HL-60 (cell line): ENCODE results near the gene ANKRD39.

Experiments used
- CTCF ChIP-seq: IDR thresholded peaks from one replicate; pipeline ENCODE4 v1.5.1; 2011; ENCODE audit warnings: low read length, control low read depth, inconsistent platforms; ENCODE audit not compliant: insufficient read depth
- POLR2AphosphoS5 ChIP-seq: IDR thresholded peaks from 2 replicates; pipeline ENCODE4 v1.6.1; 2012; ENCODE audit warnings: low read depth
- REST ChIP-seq: IDR thresholded peaks from 2 replicates; pipeline ENCODE4 v1.6.1; 2012; ENCODE audit warnings: low read depth; ENCODE audit not compliant: insufficient replicate concordance

GRCh38 chr2:96868555-96869280, 10.9 kb upstream of the ANKRD39 start:
- TF ChIP-seq CTCF (peak; percentile 5), POLR2AphosphoS5 (peak; percentile 52; the same call in 1 of the 2 replicates), REST (no peak)
